SK-N-SH treated with all-trans-retinoic acid at 6 μM for 48 hours (cell line): ENCODE data around the gene RUNX3.

ENCODE experiments used
- ATAC-seq: fragments of 200-7000 bp; cut with Tn5 transposase; 3 replicates; pipeline ENCODE4 v1.9.1; 2020; ENCODE audit warnings: mild to moderate bottlenecking, moderate library complexity
- BACH2 ChIP-seq: fragments of 250-450 bp; sonication (Bioruptor Pico); IDR thresholded peaks from 2 replicates; pipeline ENCODE4 v1.9.0; 2021; ENCODE audit warnings: mild to moderate bottlenecking, borderline replicate concordance
- CSDC2 ChIP-seq: fragments of 250-450 bp; sonication (Bioruptor Pico); IDR thresholded peaks from 2 replicates; pipeline ENCODE4 v1.5.0; 2020; ENCODE audit warnings: mild to moderate bottlenecking, moderate library complexity
- CSRNP3 ChIP-seq: fragments of 250-450 bp; sonication (Bioruptor Pico); IDR thresholded peaks from 2 replicates; pipeline ENCODE4 v1.5.1; 2021; ENCODE audit warnings: mild to moderate bottlenecking, moderate library complexity
- ESRRG ChIP-seq: fragments of 250-450 bp; sonication (Bioruptor Pico); IDR thresholded peaks from 2 replicates; pipeline ENCODE4 v1.6.1; 2021; ENCODE audit warnings: mild to moderate bottlenecking
- ISL1 ChIP-seq: fragments of 250-450 bp; sonication (Bioruptor Pico); IDR thresholded peaks from 2 replicates; pipeline ENCODE4 v2.1.2; 2022; ENCODE audit warnings: mild to moderate bottlenecking, moderate library complexity
- OSR1 ChIP-seq: fragments of 250-450 bp; sonication (Bioruptor Pico); IDR thresholded peaks from 2 replicates; pipeline ENCODE4 v1.8.0; 2022; ENCODE audit warnings: moderate library complexity, mild to moderate bottlenecking, inconsistent platforms
- PATZ1 ChIP-seq: fragments of 250-450 bp; sonication (Bioruptor Pico); IDR thresholded peaks from 2 replicates; pipeline ENCODE4 v1.8.0; 2020; ENCODE audit warnings: mild to moderate bottlenecking, moderate library complexity, borderline replicate concordance
- POU6F1 ChIP-seq: fragments of 250-450 bp; sonication (Bioruptor Pico); IDR thresholded peaks from 2 replicates; pipeline ENCODE4 v1.8.0; 2021; ENCODE audit warnings: low read depth, mild to moderate bottlenecking, moderate library complexity, borderline replicate concordance
- PPARA ChIP-seq: fragments of 250-450 bp; sonication (Bioruptor Pico); IDR thresholded peaks from 2 replicates; pipeline ENCODE4 v1.5.0; 2020; ENCODE audit warnings: mild to moderate bottlenecking, borderline replicate concordance
- RARB ChIP-seq: fragments of 250-450 bp; sonication (Bioruptor Pico); IDR thresholded peaks from 2 replicates; pipeline ENCODE4 v1.8.0; 2021; ENCODE audit warnings: mild to moderate bottlenecking, moderate library complexity
- TCF4 ChIP-seq: fragments of 250-450 bp; sonication (Bioruptor Pico); IDR thresholded peaks from 2 replicates; pipeline ENCODE4 v1.8.0; 2021; ENCODE audit warnings: mild to moderate bottlenecking, moderate library complexity, borderline replicate concordance
- TOX ChIP-seq: fragments of 250-450 bp; sonication (Bioruptor Pico); IDR thresholded peaks from 2 replicates; pipeline ENCODE4 v1.8.0; 2021; ENCODE audit warnings: mild to moderate bottlenecking, moderate library complexity, borderline replicate concordance
- TSHZ2 ChIP-seq: fragments of 250-450 bp; sonication (Bioruptor Pico); IDR thresholded peaks from 2 replicates; pipeline ENCODE4 v1.5.0; 2020; ENCODE audit warnings: mild to moderate bottlenecking, moderate library complexity
- ZC3H10 ChIP-seq: fragments of 250-450 bp; sonication (Bioruptor Pico); IDR thresholded peaks from 2 replicates; pipeline ENCODE4 v1.5.1; 2021; ENCODE audit warnings: mild to moderate bottlenecking, moderate library complexity
- ZFP3 ChIP-seq: fragments of 250-450 bp; sonication (Bioruptor Pico); IDR thresholded peaks from 2 replicates; pipeline ENCODE4 v1.5.0; 2020; ENCODE audit warnings: mild to moderate bottlenecking, moderate library complexity
- ZFP30 ChIP-seq: fragments of 450-650 bp; formaldehyde crosslinking; IDR thresholded peaks from 2 replicates; pipeline ENCODE4 v1.5.0; 2022; ENCODE audit warnings: mild to moderate bottlenecking, moderate library complexity
- ZNF565 ChIP-seq: fragments of 450-650 bp; formaldehyde crosslinking; conservative IDR thresholded peaks from 2 replicates; pipeline ENCODE4 v1.5.0; 2020; ENCODE audit warnings: low read depth, mild to moderate bottlenecking, moderate library complexity
- ZNF70 ChIP-seq: fragments of 450-650 bp; formaldehyde crosslinking; IDR thresholded peaks from 2 replicates; pipeline ENCODE4 v1.5.0; 2020; ENCODE audit warnings: mild to moderate bottlenecking, moderate library complexity
- ZNF8 ChIP-seq: fragments of 450-650 bp; formaldehyde crosslinking; IDR thresholded peaks from 2 replicates; pipeline ENCODE4 v1.5.0; 2020; ENCODE audit warnings: mild to moderate bottlenecking, moderate library complexity

RUNX3 gene

GRCh38 chr1:24935615-24936484 is 5.8 kb upstream of the RUNX3 start:
- TF ChIP-seq TSHZ2 (CRISPR knock-in tag) = no peak
- no peak for TF ChIP-seq ZC3H10 (CRISPR knock-in tag)
- no peak for TF ChIP-seq RARB (CRISPR knock-in tag)
- TF ChIP-seq TOX (CRISPR knock-in tag) = no peak
- no peak for TF ChIP-seq ZNF70
- no peak for TF ChIP-seq PATZ1
- TF ChIP-seq BACH2 (CRISPR knock-in tag) = no peak
- no peak for TF ChIP-seq ZFP3 (CRISPR knock-in tag)
- no peak for TF ChIP-seq ESRRG (CRISPR knock-in tag)
- TF ChIP-seq CSDC2 (CRISPR knock-in tag) = no peak
- no peak for TF ChIP-seq POU6F1 (CRISPR knock-in tag)
- no peak for ATAC-seq

GRCh38 chr1:24935196-24935526 is 5.1 kb upstream of the RUNX3 start:
- TF ChIP-seq OSR1 (CRISPR knock-in tag) (no peak), CSDC2 (CRISPR knock-in tag) (no peak), ZNF8 (CRISPR knock-in tag) (no peak), TCF4 (CRISPR knock-in tag) (no peak), TSHZ2 (CRISPR knock-in tag) (no peak), ZFP30 (CRISPR knock-in tag) (no peak), ZC3H10 (CRISPR knock-in tag) (no peak), PPARA (CRISPR knock-in tag) (no peak), ZNF565 (CRISPR knock-in tag) (no peak), ISL1 (CRISPR knock-in tag) (no peak), ESRRG (CRISPR knock-in tag) (no peak)
- TF ChIP-seq, all 23 proteins: peak for 0
- ATAC-seq = no peak

- TF ChIP-seq CSRNP3 (CRISPR knock-in tag) = no peak
- no peak for TF ChIP-seq ZFP3 (CRISPR knock-in tag)
- TF ChIP-seq BACH2 (CRISPR knock-in tag) = no peak
- TF ChIP-seq OSR1 (CRISPR knock-in tag) = no peak
- no peak for TF ChIP-seq PATZ1
- no peak for ATAC-seq
Measured at GRCh38 chr1:24934310-24935195, 4.5 kb upstream of the RUNX3 start.
